ENCODE results near the gene MRPS10.
"Not testable (repeated sequence)": the region's sequence is repeated elsewhere in the genome, so short reads cannot be mapped to it uniquely, and the experiment has no call there.

Gene MRPS10

DNA sequence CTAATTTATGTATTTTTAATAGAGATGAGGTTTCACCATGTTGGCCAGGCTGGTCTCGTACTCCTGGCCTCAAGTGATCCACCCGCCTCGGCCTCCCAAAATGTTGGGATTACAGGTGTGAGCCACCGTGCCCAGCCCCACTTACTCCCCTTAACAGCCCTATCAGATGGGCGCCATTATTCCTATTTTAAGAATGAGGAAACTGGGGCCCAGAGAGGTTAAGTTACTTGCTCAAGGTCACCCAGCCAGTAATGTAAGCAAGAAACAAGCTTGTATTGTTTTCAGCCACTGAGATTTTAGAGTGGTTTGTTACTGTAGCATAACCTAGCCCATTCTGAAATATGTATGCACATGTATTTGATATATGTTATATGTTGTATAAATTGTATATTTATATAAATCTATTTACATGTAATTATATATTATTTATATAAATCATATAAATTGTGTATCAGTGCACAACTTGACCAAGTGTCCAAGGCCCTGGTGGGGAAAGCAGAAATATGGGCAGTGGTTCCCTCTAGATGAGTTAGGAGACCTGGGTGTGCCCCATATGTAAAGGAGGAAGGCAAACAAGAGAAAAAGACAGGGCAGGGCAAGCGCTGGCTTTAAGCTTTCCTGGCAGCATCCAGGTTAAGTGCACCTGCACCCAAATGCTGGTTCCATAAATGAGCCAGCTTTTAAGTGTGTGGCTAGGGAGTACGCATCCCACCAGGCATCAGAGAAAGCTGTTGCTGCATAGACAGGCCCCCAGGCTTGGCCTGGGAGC is 45.7 kb downstream of the MRPS10 start:
- no peak for DNase-seq

DNA sequence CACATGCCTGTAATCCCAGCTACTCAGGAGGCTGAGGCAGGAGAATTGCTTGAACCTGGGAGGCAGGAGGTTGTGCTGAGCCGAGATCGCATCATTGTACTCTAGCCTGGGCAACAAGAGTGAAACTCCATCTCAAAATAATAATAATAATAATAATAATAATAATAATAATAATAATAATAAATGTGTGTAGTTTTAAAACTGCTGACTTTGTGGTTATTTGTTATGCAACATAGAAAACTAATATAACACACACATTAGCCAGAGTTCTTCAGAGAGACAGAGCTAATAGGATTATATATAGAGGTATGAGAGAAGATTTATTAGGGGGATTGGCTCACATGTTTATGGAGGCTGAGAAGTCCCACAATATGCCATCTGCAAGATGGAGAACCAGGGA is 47.9 kb downstream of the MRPS10 start:
- DNase-seq: not testable (repeated sequence)

DNA sequence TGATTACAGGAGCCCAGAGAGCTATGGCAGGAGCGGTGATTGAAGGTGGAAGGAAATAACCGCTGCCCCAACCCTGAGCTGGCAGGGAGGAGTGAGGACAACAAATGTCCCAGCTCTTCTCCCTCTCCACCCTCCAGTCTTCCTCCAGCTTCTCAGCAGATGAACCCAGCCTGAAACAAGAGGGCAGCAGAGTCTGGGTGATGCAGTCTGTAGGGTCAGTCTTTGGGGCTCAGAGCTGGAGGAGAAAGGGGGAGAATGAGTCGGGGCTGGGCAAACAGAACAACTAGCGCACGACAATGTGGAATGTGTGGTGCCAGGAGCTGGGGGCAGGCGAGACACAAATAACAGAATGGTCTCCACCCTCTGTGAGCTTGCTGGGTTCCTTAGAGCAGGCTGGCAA is 49.0 kb downstream of the MRPS10 start:
- DNase-seq: no peak

DNA sequence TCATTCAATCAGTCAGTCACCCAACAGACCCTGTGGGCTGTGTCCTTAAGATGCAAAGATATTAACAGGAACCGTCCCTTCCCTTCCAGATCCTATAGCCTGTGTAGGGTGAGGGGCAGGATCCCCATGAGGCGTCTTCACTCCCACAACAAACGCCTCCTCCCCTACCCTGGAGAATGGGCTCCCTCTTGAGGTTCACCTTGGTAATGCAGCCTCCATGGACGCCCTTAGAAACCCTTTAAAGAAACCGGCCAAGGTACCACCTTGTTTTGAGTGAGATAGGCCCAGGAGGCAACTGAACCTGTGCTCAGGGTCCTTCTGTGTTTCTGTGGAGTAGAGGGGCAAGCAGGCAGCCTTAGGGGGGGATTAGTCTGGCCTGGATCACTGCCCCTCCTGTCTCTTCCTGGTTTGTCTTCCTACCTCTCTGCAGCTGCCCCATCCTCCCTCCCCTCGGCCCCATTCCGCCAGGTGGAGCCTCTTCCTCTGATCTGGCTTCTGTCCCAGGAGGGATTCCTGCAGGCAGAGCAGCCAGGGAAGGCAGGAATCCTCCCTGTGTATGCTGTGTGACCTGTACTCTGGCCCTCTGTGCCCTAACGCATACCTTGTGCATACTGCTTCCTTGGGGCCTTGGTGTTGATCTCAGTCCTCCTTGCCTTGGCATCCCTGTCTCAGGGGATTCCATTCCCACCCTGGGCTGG is 51.1 kb downstream of the MRPS10 start:
- DNase-seq: no peak

DNA sequence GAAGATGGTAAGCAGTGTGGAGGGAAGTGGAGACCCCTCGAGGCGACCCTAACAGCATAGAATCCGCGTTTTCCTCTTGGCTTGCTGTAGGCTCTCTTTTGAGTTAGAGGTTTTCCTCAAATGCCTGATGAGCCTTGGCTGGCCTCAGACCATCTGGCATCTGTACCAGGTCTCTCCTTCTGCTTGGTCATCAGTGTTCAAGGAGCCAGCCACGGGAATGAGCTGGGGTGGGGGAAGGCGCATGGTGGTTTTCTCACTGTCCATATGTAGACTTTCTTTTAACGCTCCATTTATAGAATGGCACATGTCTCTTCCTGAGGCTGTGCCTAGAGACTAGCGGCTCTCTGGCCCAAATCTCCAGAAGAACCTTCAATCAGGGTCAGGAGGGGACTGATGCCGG is 52.6 kb downstream of the MRPS10 start:
- no peak for DNase-seq

DNA sequence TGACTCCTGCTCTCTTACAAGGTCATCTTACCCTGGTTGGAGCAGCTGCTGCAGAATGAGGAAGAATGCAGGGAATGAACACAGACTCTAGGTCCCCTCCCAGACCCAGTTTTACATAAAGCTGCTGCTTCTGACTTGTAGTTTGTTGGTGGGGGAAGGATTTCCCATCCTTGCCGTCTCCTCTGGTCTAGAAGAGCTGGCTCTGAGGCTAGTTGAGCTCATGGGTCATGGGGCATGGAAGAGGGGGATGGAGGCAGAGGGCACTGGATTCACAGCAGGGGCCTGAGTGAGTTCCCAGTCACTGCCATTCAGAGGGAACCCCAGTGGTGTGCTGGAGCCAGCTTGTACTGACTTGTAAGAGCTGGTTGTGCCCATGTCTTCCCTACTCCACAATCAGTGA is 53.7 kb downstream of the MRPS10 start:
- no peak for DNase-seq

DNA sequence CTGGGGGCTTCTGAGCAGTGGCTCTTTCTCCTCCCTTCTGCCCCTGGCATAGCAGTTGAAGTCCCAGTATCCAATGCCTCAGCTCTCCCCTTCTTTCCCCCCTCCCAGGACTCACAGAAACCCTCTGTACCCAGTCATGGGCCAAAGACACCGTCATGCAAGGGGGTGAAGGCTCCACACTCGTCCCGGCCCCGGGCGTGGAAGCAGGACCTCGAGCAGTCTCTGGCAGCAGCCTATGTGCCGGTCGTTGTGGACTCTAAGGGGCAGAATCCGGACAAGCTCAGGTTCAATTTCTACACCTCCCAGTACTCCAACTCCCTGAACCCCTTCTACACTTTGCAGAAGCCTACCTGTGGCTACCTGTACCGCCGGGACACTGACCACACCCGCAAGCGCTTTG is 54.8 kb downstream of the MRPS10 start:
- no peak for DNase-seq

DNA sequence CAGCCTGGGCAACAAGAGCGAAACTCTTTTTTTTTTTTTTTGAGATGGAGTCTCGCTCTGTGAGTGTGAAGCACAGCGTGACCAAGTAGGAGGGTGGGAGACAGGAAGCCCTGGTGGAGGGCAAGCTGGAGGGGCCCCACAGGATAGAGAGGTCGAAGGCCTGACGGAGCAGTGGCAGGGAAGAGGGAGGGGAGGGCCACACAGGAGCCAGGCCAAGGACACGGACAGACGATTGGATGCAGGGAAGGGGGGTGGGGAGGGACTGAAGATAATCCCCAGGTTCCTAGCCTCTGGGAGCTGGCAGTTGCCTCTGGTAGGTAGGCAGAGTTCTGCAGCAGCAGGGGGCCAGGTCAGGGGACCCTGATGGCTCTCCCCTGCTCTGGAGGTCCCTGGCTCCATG is 55.3 kb downstream of the MRPS10 start:
- DNase-seq: no peak

DNA sequence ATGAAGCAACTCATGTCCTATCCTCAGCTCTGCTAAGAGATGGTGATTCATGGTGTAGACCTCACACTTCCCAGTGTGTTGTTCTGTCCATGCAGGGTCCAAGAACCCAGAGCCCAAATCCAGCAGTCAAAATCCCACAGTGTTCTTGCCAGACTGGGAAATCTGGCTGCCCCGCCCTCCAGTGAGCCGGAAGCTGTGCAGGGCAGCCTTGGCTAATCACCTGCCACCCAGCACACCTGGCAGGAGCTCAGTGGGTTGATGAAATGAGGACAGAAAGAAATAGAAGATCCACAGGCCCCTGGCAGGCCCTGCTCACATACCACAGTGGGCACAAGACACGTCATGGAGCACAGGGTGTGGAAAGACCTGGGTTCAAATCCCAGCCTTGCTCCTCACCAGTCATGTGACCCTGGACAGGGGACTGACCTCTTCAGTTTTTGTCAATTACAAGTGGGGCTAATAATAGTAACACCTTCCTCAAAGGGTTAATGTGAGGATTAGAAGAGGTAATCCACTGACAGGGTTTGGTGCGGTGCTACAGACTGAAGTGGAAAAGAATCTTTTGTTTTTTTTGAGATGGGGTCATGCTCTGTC is 58.1 kb downstream of the MRPS10 start:
- no peak for DNase-seq

DNA sequence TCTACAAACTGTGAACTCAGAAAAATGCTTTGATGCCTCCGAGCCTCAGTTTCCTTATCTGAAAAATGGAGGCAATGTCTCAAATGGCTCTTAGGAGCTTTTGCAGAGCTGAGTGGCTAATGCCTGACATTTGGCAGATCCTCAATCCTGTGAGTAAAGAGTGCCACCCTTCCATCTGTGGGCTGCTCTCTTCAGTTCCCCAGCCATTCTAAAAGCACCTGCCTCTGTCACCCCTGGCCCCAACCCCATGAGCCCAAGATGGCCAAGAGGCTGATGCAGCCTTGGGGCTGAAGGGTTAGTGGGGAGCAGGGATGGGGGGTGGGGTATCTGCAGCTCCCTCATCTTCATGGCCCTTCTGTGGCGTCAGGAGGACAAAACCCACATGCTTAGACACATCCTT is 59.0 kb downstream of the MRPS10 start:
- no peak for DNase-seq

DNA sequence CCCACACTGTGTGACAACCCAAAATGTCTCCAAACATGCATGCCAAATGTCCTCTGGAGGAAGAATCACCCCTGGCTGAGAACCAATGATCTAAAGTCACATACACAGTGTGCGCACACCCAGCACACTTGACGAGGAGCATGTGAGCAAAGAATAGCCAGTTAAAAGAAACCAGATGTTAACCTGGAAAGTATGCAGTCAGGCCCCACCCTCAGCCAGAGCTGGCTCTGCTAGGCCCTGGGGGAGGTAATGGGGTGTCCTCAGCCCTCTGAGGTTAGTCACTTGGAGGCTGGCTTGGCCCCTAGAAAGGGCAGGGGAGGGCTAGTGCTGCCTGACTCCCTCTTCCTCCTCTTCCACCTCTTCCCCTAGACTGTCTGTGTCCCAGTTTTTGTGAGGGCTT is 59.6 kb downstream of the MRPS10 start:
- DNase-seq: no peak
